NB4 (cell line): Measurements from ENCODE around the gene PELI2.

ENCODE experiments used
- CTCF ChIP-seq: IDR thresholded peaks from one replicate; pipeline ENCODE4 v1.5.1; 2012; ENCODE audit warnings: low read depth, low read length
- POLR2A ChIP-seq: IDR thresholded peaks from 2 replicates; pipeline ENCODE4 v1.6.1; 2011; ENCODE audit warnings: mild to moderate bottlenecking; ENCODE audit not compliant: insufficient read length; ENCODE audit errors: extremely low read depth

- no peak for TF ChIP-seq CTCF
- TF ChIP-seq POLR2A, result no peak
Observed at GRCh38 chr14:56318393-56319115, 200.3 kb downstream of the PELI2 start.
